Non-pigmented ciliary epithelial cell (primary cell): Measurements from ENCODE around the gene TRPM2.
"Not testable (repeated sequence)": the region's sequence is repeated elsewhere in the genome, so short reads cannot be mapped to it uniquely, and the experiment has no call there.

Experiments
- DNase-seq: peaks from one replicate; pipeline ENCODE4 v3.0.0-alpha.2; 2010; ENCODE audit warnings: low read depth

The TRPM2 gene

GRCh38 chr21:44397431-44398031 is 44.1 kb downstream of the TRPM2 start:
- DNase-seq: no peak

- no peak for DNase-seq
Observed at GRCh38 chr21:44398499-44398898, 45.1 kb downstream of the TRPM2 start.

GRCh38 chr21:44399151-44399954 is 45.9 kb downstream of the TRPM2 start:
- DNase-seq: no peak

- no peak for DNase-seq
Observed at GRCh38 chr21:44399955-44400790, 46.8 kb downstream of the TRPM2 start.

- DNase-seq: no peak
Observed at GRCh38 chr21:44400791-44401385, 47.5 kb downstream of the TRPM2 start.

GRCh38 chr21:44401386-44402160 is 48.2 kb downstream of the TRPM2 start:
- no peak for DNase-seq

GRCh38 chr21:44402323-44403105 is 49.1 kb downstream of the TRPM2 start:
- DNase-seq: no peak

- DNase-seq: no peak
Observed at GRCh38 chr21:44403106-44404020, 49.9 kb downstream of the TRPM2 start.

GRCh38 chr21:44404482-44404881 is 51.1 kb downstream of the TRPM2 start:
- DNase-seq: not testable (repeated sequence)

GRCh38 chr21:44405091-44405947 is 51.9 kb downstream of the TRPM2 start:
- DNase-seq: no peak

- DNase-seq: no peak
Observed at GRCh38 chr21:44405948-44406872, 52.8 kb downstream of the TRPM2 start.

GRCh38 chr21:44406953-44407352 is 53.5 kb downstream of the TRPM2 start:
- DNase-seq: no peak

GRCh38 chr21:44407493-44407892 is 54.1 kb downstream of the TRPM2 start:
- no peak for DNase-seq

- DNase-seq: no peak
Observed at GRCh38 chr21:44408226-44408625, 54.8 kb downstream of the TRPM2 start.

- no peak for DNase-seq
Observed at GRCh38 chr21:44413566-44414290, 60.3 kb downstream of the TRPM2 start.

GRCh38 chr21:44414291-44415072 is 61.1 kb downstream of the TRPM2 start:
- DNase-seq: no peak
